Measurements from ENCODE around the gene USP25. TPM values are rescaled to one million over a fixed set of nuclear protein-coding genes. Genes with fewer than 3 reads are reported as not detected.

Gene USP25
- total RNA-seq, 1 donor from 2014 or later = 29.2 TPM

GRCh38 chr21:15842565-15842880, 112.7 kb downstream of the USP25 start:
- Histone ChIP-seq H3K36me3 (peaks cover 0 to 6% of the 10 kb centered on the region in 2 donors), H3K4me1 (no peaks in the 10 kb centered on the region), H3K27ac (no peak overlapping the region), H3K4me3 (no peak overlapping the region), H3K27me3 (no peaks in the 10 kb centered on the region), H3K9me3 (no peaks in the 10 kb centered on the region)
- no peak for DNase-seq (ENCODE audit: low spot score in 2 of 2)
- TF ChIP-seq CTCF (IDR thresholded peaks at IDR 0.05) = no peak
- intact Hi-C loops (cut with DNase I) = loop anchor here (10.0 kb wide), 1 partner anchor 1458 kb away; the partner anchor contains the start of gene HSPA13

- no peak overlapping the region for H3K4me3 ChIP-seq
- no peak for DNase-seq (ENCODE audit: low spot score in 2 of 2)
- no peak overlapping the region for H3K27ac ChIP-seq
- H3K27me3 ChIP-seq = no peaks in the 10 kb centered on the region
- no peaks in the 10 kb centered on the region for H3K9me3 ChIP-seq
- intact Hi-C loops (cut with DNase I) = loop anchor here (10.0 kb wide), 1 partner anchor 1459 kb away; the partner anchor contains the start of gene HSPA13
- no peak for TF ChIP-seq CTCF (IDR thresholded peaks at IDR 0.05)
- H3K36me3 ChIP-seq = peaks cover 0 to 6% of the 10 kb centered on the region in 2 donors
- no peaks in the 10 kb centered on the region for H3K4me1 ChIP-seq
Measured at GRCh38 chr21:15843766-15844165, 114.0 kb downstream of the USP25 start.

GRCh38 chr21:15848634-15849560, 119.1 kb downstream of the USP25 start:
- no peaks in the 10 kb centered on the region for H3K4me1 ChIP-seq
- no peaks in the 10 kb centered on the region for H3K27me3 ChIP-seq
- intact Hi-C loops (cut with DNase I) = loop anchor here (10.0 kb wide), 1 partner anchor 1464 kb away; the partner anchor contains the start of gene HSPA13
- TF ChIP-seq CTCF (IDR thresholded peaks at IDR 0.05) = no peak
- H3K4me3 ChIP-seq = no peak overlapping the region
- DNase-seq (ENCODE audit: low spot score in 2 of 2) = no peak
- no peaks in the 10 kb centered on the region for H3K9me3 ChIP-seq
- no peak overlapping the region for H3K27ac ChIP-seq
- H3K36me3 ChIP-seq = no peaks in the 10 kb centered on the region

GRCh38 chr21:15849927-15850326, 120.1 kb downstream of the USP25 start:
- Histone ChIP-seq H3K4me3 (no peak overlapping the region), H3K9me3 (no peaks in the 10 kb centered on the region), H3K27me3 (no peaks in the 10 kb centered on the region), H3K36me3 (no peaks in the 10 kb centered on the region), H3K4me1 (no peaks in the 10 kb centered on the region), H3K27ac (no peak overlapping the region)
- intact Hi-C loops (cut with DNase I) = loop anchor here (10.0 kb wide), 1 partner anchor 1465 kb away; the partner anchor contains the start of gene HSPA13
- DNase-seq (ENCODE audit: low spot score in 2 of 2) = no peak
- TF ChIP-seq CTCF (IDR thresholded peaks at IDR 0.05) = no peak

- peaks cover 0 to 3% of the 10 kb centered on the region in 2 donors for H3K36me3 ChIP-seq
- H3K4me1 ChIP-seq = no peaks in the 10 kb centered on the region
- TF ChIP-seq CTCF (IDR thresholded peaks at IDR 0.05) = no peak
- intact Hi-C loops (cut with DNase I) = no loop called here
- no peak overlapping the region for H3K27ac ChIP-seq
- no peaks in the 10 kb centered on the region for H3K9me3 ChIP-seq
- no peak for DNase-seq (ENCODE audit: low spot score in 2 of 2)
- H3K27me3 ChIP-seq = no peaks in the 10 kb centered on the region
- no peak overlapping the region for H3K4me3 ChIP-seq
Measured at GRCh38 chr21:15850645-15851044, 120.9 kb downstream of the USP25 start.

Measured in ascending aorta (tissue), 2 donors.